Measurements from ENCODE around the gene MAP10.

DNA sequence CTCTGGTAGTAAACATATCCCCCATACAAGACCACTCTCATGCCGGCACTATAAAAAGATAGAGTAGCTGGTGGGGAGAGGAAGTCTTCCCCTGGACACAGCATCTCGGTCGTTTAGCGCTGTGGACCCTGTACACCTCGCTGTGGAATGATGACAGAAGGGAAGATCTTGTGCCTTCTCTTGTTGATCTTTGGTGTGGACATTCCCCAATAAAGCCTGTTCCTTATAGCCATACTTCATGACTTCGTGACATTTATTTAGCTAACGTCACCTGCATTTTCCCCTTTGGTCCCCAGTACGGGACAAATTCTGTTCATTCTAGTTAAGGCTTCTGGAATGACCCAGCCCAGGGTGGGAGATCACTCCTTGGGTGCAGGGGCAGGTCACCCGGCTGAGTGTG is 24.9 kb upstream of the MAP10 start:
- TF ChIP-seq, protein P1, sequence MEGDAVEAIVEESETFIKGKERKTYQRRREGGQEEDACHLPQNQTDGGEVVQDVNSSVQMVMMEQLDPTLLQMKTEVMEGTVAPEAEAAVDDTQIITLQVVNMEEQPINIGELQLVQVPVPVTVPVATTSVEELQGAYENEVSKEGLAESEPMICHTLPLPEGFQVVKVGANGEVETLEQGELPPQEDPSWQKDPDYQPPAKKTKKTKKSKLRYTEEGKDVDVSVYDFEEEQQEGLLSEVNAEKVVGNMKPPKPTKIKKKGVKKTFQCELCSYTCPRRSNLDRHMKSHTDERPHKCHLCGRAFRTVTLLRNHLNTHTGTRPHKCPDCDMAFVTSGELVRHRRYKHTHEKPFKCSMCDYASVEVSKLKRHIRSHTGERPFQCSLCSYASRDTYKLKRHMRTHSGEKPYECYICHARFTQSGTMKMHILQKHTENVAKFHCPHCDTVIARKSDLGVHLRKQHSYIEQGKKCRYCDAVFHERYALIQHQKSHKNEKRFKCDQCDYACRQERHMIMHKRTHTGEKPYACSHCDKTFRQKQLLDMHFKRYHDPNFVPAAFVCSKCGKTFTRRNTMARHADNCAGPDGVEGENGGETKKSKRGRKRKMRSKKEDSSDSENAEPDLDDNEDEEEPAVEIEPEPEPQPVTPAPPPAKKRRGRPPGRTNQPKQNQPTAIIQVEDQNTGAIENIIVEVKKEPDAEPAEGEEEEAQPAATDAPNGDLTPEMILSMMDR (IDR thresholded peaks at IDR 0.05; ENCODE audit: low read depth, low read length) = no peak
- TF ChIP-seq EZH2phosphoT487 (IDR thresholded peaks at IDR 0.05; ENCODE audit: low read depth) = no peak
